Measurements from ENCODE around the gene BARHL1.

Gene BARHL1

DNA sequence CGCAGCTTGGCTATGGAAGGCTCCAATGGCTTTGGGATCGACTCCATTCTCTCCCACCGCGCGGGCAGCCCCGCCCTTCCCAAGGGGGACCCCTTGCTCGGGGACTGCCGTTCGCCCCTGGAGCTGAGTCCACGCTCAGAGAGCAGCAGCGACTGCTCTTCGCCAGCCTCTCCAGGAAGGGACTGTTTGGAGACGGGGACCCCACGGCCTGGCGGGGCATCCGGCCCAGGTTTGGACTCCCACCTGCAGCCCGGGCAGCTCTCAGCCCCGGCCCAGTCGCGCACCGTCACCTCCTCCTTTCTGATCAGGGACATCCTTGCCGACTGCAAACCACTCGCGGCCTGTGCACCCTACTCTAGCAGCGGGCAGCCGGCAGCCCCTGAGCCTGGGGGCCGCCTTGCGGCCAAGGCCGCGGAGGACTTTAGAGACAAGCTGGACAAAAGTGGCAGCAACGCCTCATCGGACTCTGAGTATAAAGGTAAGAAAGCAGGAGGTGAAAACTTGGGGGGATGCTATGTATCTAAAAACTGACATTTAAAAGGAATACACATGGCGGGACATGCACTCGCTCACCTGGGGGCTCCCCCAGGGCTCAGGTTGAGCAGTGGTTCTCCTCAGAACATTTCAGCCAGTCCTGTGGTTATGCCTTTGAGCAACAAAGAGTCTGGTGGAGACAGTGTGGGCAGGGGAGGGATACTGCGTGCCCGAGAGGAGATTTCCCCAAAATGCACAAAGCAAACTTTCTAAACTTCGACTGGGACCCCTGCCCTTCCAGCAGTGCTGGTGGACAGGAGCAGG is 579 bp downstream of the BARHL1 start:
- ChIA-PET POLR2A (no interaction called here), CTCF (interaction anchor here (1.4 to 1.5 kb wide), 2 partner anchors 69 to 76 kb away, joined by 3 read pairs; no protein-coding TSS in a partner anchor)

DNA sequence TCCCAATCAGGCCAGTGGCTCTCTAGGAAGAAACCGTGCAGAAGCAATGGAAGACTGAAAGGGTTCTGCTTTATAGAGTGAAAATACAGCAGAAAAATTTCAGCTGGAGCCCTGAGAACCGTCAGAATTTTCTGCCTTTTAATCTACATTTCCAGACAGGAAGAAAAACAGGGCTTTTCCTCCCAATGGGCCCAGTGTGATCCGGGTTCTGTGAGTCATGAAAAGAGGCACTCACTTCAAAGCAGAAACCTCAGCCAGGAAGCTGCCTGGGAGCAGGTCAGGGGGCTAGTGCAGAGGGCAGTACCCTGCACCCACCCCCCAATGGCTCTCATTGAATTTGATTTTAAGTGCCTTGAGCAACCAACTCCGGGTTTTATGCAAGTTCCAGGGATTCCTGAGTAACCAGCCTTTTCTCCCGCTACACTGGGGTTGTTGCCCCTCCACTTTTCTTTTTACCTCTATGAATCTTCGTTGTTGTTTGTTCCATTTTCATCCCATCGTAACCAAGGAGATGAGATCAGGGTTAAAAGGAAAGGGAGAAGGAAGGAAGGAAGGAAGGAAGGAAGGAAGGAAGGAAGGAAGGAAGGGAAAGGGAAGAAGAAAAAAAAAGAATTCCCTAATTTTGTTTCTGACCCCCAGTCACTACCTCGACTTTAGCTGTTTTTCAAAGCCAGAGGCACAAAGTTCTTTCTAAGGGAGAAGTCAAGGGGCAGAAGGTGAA is 1.3 kb downstream of the BARHL1 start:
- ChIA-PET POLR2A (no interaction called here), CTCF (interaction anchor here (1.4 to 1.5 kb wide), 2 partner anchors 68 to 76 kb away, joined by 3 read pairs; no protein-coding TSS in a partner anchor)
- TF ChIP-seq, protein P1, sequence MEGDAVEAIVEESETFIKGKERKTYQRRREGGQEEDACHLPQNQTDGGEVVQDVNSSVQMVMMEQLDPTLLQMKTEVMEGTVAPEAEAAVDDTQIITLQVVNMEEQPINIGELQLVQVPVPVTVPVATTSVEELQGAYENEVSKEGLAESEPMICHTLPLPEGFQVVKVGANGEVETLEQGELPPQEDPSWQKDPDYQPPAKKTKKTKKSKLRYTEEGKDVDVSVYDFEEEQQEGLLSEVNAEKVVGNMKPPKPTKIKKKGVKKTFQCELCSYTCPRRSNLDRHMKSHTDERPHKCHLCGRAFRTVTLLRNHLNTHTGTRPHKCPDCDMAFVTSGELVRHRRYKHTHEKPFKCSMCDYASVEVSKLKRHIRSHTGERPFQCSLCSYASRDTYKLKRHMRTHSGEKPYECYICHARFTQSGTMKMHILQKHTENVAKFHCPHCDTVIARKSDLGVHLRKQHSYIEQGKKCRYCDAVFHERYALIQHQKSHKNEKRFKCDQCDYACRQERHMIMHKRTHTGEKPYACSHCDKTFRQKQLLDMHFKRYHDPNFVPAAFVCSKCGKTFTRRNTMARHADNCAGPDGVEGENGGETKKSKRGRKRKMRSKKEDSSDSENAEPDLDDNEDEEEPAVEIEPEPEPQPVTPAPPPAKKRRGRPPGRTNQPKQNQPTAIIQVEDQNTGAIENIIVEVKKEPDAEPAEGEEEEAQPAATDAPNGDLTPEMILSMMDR (IDR thresholded peaks at IDR 0.05; ENCODE audit: insufficient read depth, low read length, missing control alignments) = no peak
- no peak overlapping the region for H3K4me3 ChIP-seq (ENCODE audit: low read depth, low read length)
- DNase-seq (ENCODE audit: low read depth, low spot score) = no peak

More for the DNA sequence above, 579 bp downstream of the BARHL1 start:
- H3K4me3 ChIP-seq (ENCODE audit: low read depth, low read length) = no peak overlapping the region
- no peak for DNase-seq (ENCODE audit: low read depth, low spot score)
- TF ChIP-seq, protein P1 (IDR thresholded peaks at IDR 0.05; ENCODE audit: insufficient read depth, low read length, missing control alignments) = no peak

DNA sequence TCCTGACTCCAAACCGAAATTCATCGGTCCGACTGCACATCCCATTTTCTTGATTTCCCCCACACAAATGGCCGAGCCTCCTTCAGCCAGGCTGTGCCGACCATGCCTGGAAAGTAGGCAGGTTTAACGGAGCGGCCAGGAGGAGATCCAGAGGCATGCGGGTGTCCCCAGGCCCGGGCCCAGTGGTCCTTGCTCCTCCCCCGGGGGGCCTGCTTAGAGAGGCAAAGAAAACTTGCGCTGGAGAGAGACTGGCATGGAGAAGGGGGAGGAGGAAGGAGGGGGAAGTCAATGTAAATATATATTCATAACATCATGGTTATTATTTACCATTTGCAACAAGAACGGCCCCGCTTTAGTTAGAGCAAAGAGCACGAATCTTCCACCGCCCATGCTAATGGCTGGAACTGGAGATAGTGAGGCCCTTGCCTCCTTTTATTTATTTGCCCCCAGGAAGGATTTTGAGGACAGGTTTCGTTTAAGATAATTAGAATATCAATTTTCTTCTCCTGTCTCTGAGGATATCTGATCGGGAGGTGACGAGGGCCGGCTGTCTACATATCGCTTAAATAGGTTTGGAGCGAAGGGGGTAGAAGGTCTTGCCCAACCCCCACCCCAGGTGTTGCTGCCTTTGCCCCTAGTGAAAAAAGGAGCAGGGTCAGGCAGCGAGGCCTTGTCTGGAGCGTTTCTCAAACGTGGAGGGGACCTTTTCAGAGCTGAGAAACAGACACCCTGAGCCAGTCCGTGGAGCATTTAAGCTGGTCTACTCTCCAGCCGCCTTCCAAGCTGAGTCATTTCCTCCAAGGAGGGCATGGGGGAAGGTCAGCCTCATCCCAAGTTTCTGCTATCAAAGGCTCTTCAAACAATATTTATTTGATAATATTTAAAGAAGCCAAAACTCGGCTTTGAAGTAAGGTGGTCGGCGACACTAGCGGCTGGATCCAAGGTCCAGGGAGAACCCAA is 2.5 kb downstream of the BARHL1 start:
- TF ChIP-seq, protein P1 (IDR thresholded peaks at IDR 0.05; ENCODE audit: insufficient read depth, low read length, missing control alignments) = no peak
- no peak overlapping the region for H3K4me3 ChIP-seq (ENCODE audit: low read depth, low read length)
- POLR2A ChIA-PET = no interaction called here
- CTCF ChIA-PET = no interaction called here
- DNase-seq (ENCODE audit: low read depth, low spot score) = no peak

DNA sequence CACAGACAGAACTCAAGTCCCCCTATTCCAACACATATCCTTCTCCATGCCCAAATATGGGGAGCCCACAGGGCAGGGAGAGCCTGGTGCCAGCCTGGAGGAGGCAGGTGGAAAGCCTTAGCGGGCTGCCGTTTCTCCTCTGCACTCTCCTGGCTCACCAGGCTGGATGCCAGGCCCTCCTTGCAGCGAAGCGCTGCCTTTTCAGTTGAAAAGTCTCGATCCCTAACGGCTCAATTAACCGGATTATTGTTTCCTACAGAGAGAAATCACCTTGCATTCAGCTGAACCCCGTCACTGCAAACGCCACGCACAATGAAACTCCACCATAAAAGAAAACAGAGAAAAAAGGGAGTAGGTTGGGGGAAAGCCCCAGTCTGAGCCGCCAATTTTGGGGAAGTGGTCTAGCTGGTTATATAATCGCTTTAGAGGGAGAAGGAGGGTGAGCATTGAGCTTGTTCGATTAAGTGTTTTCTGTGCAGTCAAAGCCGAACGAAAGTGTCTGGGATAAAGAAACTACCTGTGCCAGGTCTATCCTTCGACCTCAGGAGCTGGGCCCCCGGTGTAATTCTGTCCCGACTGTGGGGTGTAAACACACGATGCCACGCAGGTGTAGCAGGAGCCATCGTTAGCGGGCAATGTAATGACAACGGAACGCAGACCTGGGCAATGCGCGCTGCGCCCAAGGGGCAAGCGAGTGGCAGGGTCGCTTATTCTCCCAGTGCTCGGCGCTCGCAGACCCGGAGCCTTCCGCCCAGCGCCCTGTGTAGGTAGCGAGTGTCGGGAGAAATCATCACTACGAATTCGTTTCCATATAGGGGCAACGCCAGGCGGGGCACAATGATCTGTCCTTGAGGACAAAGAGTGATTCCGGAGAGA is 3.8 kb downstream of the BARHL1 start:
- H3K4me3 ChIP-seq (ENCODE audit: low read depth, low read length) = no peak overlapping the region
- ChIA-PET POLR2A (no interaction called here), CTCF (no interaction called here)
- no peak for DNase-seq (ENCODE audit: low read depth, low spot score)
- TF ChIP-seq, protein P1 (IDR thresholded peaks at IDR 0.05; ENCODE audit: insufficient read depth, low read length, missing control alignments) = no peak

DNA sequence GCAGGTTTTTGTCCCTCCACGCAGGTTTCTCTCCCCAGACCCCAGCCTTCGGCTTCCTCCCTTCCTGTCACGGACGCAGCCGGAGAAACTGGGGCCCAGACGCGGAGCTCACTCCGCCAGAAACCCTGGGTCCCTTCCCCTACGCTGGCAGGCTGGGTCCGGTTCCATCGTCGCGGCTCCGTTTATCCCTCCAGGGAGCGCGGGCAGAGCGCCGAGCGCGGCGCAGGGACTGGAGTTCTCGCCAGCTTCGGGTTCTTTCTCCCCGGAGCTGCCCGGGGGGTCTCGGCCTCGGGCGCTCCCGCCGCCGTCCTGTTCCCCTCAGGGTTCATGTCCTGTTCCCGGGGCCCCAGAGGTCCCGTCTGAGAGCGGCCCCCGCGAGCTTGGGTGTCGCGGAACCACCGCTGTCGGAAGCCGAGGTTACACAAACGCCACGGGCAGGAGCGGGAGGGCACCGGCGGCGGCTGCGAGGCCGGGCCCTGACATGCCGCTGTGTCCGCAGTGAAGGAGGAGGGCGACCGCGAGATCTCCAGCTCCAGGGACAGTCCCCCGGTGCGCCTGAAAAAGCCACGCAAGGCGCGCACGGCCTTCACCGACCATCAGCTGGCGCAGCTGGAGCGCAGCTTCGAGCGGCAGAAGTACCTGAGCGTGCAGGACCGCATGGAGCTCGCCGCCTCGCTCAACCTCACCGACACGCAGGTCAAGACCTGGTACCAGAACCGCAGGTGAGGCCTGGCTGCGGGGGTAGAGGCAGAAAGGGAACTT is 4.6 kb downstream of the BARHL1 start:
- TF ChIP-seq, protein P1 (IDR thresholded peaks at IDR 0.05; ENCODE audit: insufficient read depth, low read length, missing control alignments) = no peak
- ChIA-PET CTCF (no interaction called here), POLR2A (no interaction called here)
- no peak for DNase-seq (ENCODE audit: low read depth, low spot score)
- no peak overlapping the region for H3K4me3 ChIP-seq (ENCODE audit: low read depth, low read length)
